ENCODE measurements around the gene GSS.

The GSS gene

GRCh38 chr20:34985461-34986310 is 30.1 kb upstream of the GSS start:
- Mint-ChIP-seq H3K27ac (no peak overlapping the region), H3K4me1 (no peaks in the 10 kb centered on the region), H3K4me3 (no peak overlapping the region), H3K36me3 (no peaks in the 10 kb centered on the region), H3K9me3 (no peaks in the 10 kb centered on the region), H3K27me3 (no peaks in the 10 kb centered on the region)

GRCh38 chr20:34984756-34985261 is 29.2 kb upstream of the GSS start:
- H3K4me1 Mint-ChIP-seq, result no peaks in the 10 kb centered on the region
- no peak overlapping the region for H3K27ac Mint-ChIP-seq
- H3K27me3 Mint-ChIP-seq, result no peaks in the 10 kb centered on the region
- no peak overlapping the region for H3K4me3 Mint-ChIP-seq
- H3K9me3 Mint-ChIP-seq, result no peaks in the 10 kb centered on the region
- no peaks in the 10 kb centered on the region for H3K36me3 Mint-ChIP-seq

- Mint-ChIP-seq H3K27me3 (no peaks in the 10 kb centered on the region), H3K36me3 (no peaks in the 10 kb centered on the region), H3K4me1 (no peaks in the 10 kb centered on the region), H3K9me3 (no peaks in the 10 kb centered on the region), H3K27ac (no peak overlapping the region), H3K4me3 (no peak overlapping the region)
Measured at GRCh38 chr20:34983995-34984735, 28.6 kb upstream of the GSS start.

- Mint-ChIP-seq H3K27me3 (no peaks in the 10 kb centered on the region), H3K9me3 (no peaks in the 10 kb centered on the region), H3K4me3 (no peak overlapping the region), H3K27ac (no peak overlapping the region), H3K36me3 (no peaks in the 10 kb centered on the region), H3K4me1 (no peaks in the 10 kb centered on the region)
Measured at GRCh38 chr20:34983089-34983820, 27.6 kb upstream of the GSS start.

- H3K27ac Mint-ChIP-seq, result no peak overlapping the region
- no peaks in the 10 kb centered on the region for H3K4me1 Mint-ChIP-seq
- H3K27me3 Mint-ChIP-seq, result peaks cover 2% of the 10 kb centered on the region
- no peaks in the 10 kb centered on the region for H3K36me3 Mint-ChIP-seq
- no peaks in the 10 kb centered on the region for H3K9me3 Mint-ChIP-seq
- no peak overlapping the region for H3K4me3 Mint-ChIP-seq
Measured at GRCh38 chr20:34982270-34983088, 26.9 kb upstream of the GSS start.

- H3K4me3 Mint-ChIP-seq, result no peak overlapping the region
- H3K27ac Mint-ChIP-seq, result no peak overlapping the region
- H3K36me3 Mint-ChIP-seq, result no peaks in the 10 kb centered on the region
- H3K4me1 Mint-ChIP-seq, result no peaks in the 10 kb centered on the region
- H3K27me3 Mint-ChIP-seq, result peaks cover 6% of the 10 kb centered on the region
- no peaks in the 10 kb centered on the region for H3K9me3 Mint-ChIP-seq
Measured at GRCh38 chr20:34980543-34981233, 25.1 kb upstream of the GSS start.

GRCh38 chr20:34979366-34980153 is 24.0 kb upstream of the GSS start:
- no peak overlapping the region for H3K27ac Mint-ChIP-seq
- no peaks in the 10 kb centered on the region for H3K9me3 Mint-ChIP-seq
- no peaks in the 10 kb centered on the region for H3K36me3 Mint-ChIP-seq
- H3K27me3 Mint-ChIP-seq, result peaks cover 6% of the 10 kb centered on the region
- no peak overlapping the region for H3K4me3 Mint-ChIP-seq
- H3K4me1 Mint-ChIP-seq, result no peaks in the 10 kb centered on the region

GRCh38 chr20:34978092-34978744 is 22.6 kb upstream of the GSS start:
- Mint-ChIP-seq H3K36me3 (no peaks in the 10 kb centered on the region), H3K4me3 (no peak overlapping the region), H3K9me3 (no peaks in the 10 kb centered on the region), H3K27ac (no peak overlapping the region), H3K27me3 (peaks cover 6% of the 10 kb centered on the region), H3K4me1 (no peaks in the 10 kb centered on the region)

- Mint-ChIP-seq H3K27me3 (peaks cover 6% of the 10 kb centered on the region), H3K27ac (no peak overlapping the region), H3K36me3 (no peaks in the 10 kb centered on the region), H3K4me1 (no peaks in the 10 kb centered on the region), H3K9me3 (no peaks in the 10 kb centered on the region), H3K4me3 (no peak overlapping the region)
Measured at GRCh38 chr20:34977365-34978091, 21.9 kb upstream of the GSS start.

GRCh38 chr20:34976286-34976685 is 20.7 kb upstream of the GSS start:
- Mint-ChIP-seq H3K36me3 (no peaks in the 10 kb centered on the region), H3K4me1 (no peaks in the 10 kb centered on the region), H3K9me3 (no peaks in the 10 kb centered on the region), H3K27ac (no peak overlapping the region), H3K27me3 (peaks cover 6% of the 10 kb centered on the region), H3K4me3 (no peak overlapping the region)

GRCh38 chr20:34974246-34974645 is 18.6 kb upstream of the GSS start:
- Mint-ChIP-seq H3K36me3 (no peaks in the 10 kb centered on the region), H3K4me3 (no peak overlapping the region), H3K4me1 (no peaks in the 10 kb centered on the region), H3K9me3 (no peaks in the 10 kb centered on the region), H3K27ac (no peak overlapping the region), H3K27me3 (peaks cover 6% of the 10 kb centered on the region)

- Mint-ChIP-seq H3K27ac (no peak overlapping the region), H3K36me3 (no peaks in the 10 kb centered on the region), H3K4me1 (no peaks in the 10 kb centered on the region), H3K9me3 (no peaks in the 10 kb centered on the region), H3K4me3 (no peak overlapping the region), H3K27me3 (peaks cover 4% of the 10 kb centered on the region)
Measured at GRCh38 chr20:34971561-34972235, 16.1 kb upstream of the GSS start.
